GM23248 (cell line): ENCODE measurements around the gene NPHP4. TPM values are rescaled to one million over a fixed set of nuclear protein-coding genes. Genes with fewer than 3 reads are reported as not detected.

Source experiments
- DNase-seq: peaks from one replicate; pipeline ENCODE4 v3.0.0-alpha.2; 2015
- H2AFZ ChIP-seq: fragments of 200-600 bp; sonication (generic); 2 replicates; pipeline ENCODE4 v1.6.1; 2016; ENCODE audit warnings: antibody characterized with exemption
- H3F3A ChIP-seq: fragments of 200-600 bp; sonication (generic); 2 replicates; pipeline ENCODE4 v1.6.1; 2016; ENCODE audit warnings: mild to moderate bottlenecking, antibody characterized with exemption, mixed run types; ENCODE audit not compliant: insufficient read depth
- H3K27ac ChIP-seq: fragments of 200-600 bp; sonication (generic); 2 replicates; pipeline ENCODE4 v1.5.1; 2016; ENCODE audit warnings: mild to moderate bottlenecking
- H3K27me3 ChIP-seq: fragments of 200-600 bp; sonication (generic); replicated peaks from 2 replicates; pipeline ENCODE4 v1.6.1; 2016; ENCODE audit warnings: mild to moderate bottlenecking; ENCODE audit not compliant: insufficient read depth
- H3K36me3 ChIP-seq: fragments of 200-600 bp; sonication (generic); 2 replicates; pipeline ENCODE4 v1.6.1; 2016; ENCODE audit warnings: low read depth, mild to moderate bottlenecking
- H3K4me1 ChIP-seq: fragments of 200-600 bp; sonication (generic); 2 replicates; pipeline ENCODE4 v1.6.1; 2016; ENCODE audit warnings: mild to moderate bottlenecking; ENCODE audit not compliant: insufficient read depth
- H3K4me2 ChIP-seq: fragments of 200-600 bp; sonication (generic); one replicate; pipeline ENCODE4 v1.6.1; 2016; ENCODE audit warnings: mild to moderate bottlenecking; ENCODE audit not compliant: unreplicated experiment
- H3K4me3 ChIP-seq: fragments of 200-600 bp; sonication (generic); 2 replicates; pipeline ENCODE4 v1.5.1; 2016; ENCODE audit warnings: mild to moderate bottlenecking
- H3K79me2 ChIP-seq: fragments of 200-600 bp; sonication (generic); 2 replicates; pipeline ENCODE4 v1.6.1; 2016; ENCODE audit warnings: mild to moderate bottlenecking; ENCODE audit not compliant: insufficient read depth
- H3K9ac ChIP-seq: fragments of 200-600 bp; sonication (generic); 2 replicates; pipeline ENCODE4 v1.6.1; 2016; ENCODE audit warnings: mild to moderate bottlenecking
- H3K9me2 ChIP-seq: fragments of 200-600 bp; sonication (generic); 2 replicates; pipeline ENCODE4 v1.6.1; 2016; ENCODE audit warnings: mixed run types, mild to moderate bottlenecking, moderate library complexity; ENCODE audit not compliant: insufficient read depth
- H3K9me3 ChIP-seq: fragments of 200-600 bp; sonication (generic); one replicate; pipeline ENCODE4 v1.6.1; 2017; ENCODE audit warnings: low read depth
- H4K20me1 ChIP-seq: fragments of 200-600 bp; sonication (generic); 2 replicates; pipeline ENCODE4 v1.6.0; 2016; ENCODE audit not compliant: insufficient read depth
- EZH2 ChIP-seq: fragments of 200-600 bp; sonication (generic); IDR thresholded peaks from 2 replicates; pipeline ENCODE4 v1.6.1; 2018; ENCODE audit warnings: antibody characterized with exemption, mild to moderate bottlenecking; ENCODE audit not compliant: insufficient read depth, poor library complexity, severe bottlenecking
- EZH2phosphoT487 ChIP-seq: fragments of 200-600 bp; sonication (generic); IDR thresholded peaks from 2 replicates; pipeline ENCODE4 v1.6.1; 2018; ENCODE audit warnings: antibody characterized with exemption, moderate library complexity, mild to moderate bottlenecking, low read depth; ENCODE audit not compliant: insufficient read depth
- whole genome bisulfite sequencing, 2 experiments: methylation state at CpG; one replicate each; pipeline ENCODE4 v1.1.6; 2015 to 2017; ENCODE audit warnings: low lambda C conversion rate in 2 of 2, low coverage in 1 of 2; ENCODE audit errors: missing lambda C conversion rate in 2 of 2; 5-methylcytosine and 5-hydroxymethylcytosine counted together
- in situ Hi-C: fragments of 300-500 bp; cut with MboI; formaldehyde crosslinking; loops from 2 replicates; pipeline ENCODE4 v1.15.0; 2020
- polyA plus RNA-seq: library from polyadenylated mRNA; unstranded; fragments of >200 nt; fragmentation: Nextera tagmentation; extraction: Ambion mirVana; gene quantifications from 2 replicates; pipeline ENCODE4 v1.2.1, GENCODE V29; 2016
- total RNA-seq: library from RNA; depleted of rRNA; stranded (reverse); fragments of >200 nt; shearing (Covaris generic); gene quantifications from 2 replicates; pipeline ENCODE4 v1.2.3, GENCODE V29; 2014

NPHP4 gene
- total and polyA plus RNA-seq, 2 experiments from 2014 or later = 4.0 to 4.2 TPM

- no peak overlapping the region for H2AFZ ChIP-seq
- H3K36me3 ChIP-seq = no peaks in the 10 kb centered on the region; the same call in 1 of the 2 replicates
- no peak overlapping the region for H3K27ac ChIP-seq
- 97 to 99% methylated on average over 14 to 15 of the region's 15 CpGs for WGBS, 2 experiments
- H3K4me3 ChIP-seq = no peak overlapping the region
- H3F3A ChIP-seq = no peaks in the 10 kb centered on the region
- H3K4me1 ChIP-seq = no peaks in the 10 kb centered on the region
- TF ChIP-seq EZH2phosphoT487 (no peak), EZH2 (no peak)
- H3K9me2 ChIP-seq = no peaks in the 10 kb centered on the region
- no peaks in the 10 kb centered on the region for H3K9me3 ChIP-seq
- in situ Hi-C loops = no loop called here
- H3K4me2 ChIP-seq = no peak overlapping the region
- H3K79me2 ChIP-seq = no peaks in the 10 kb centered on the region
- H3K9ac ChIP-seq = no peak overlapping the region
- no peak for DNase-seq
- H3K27me3 ChIP-seq = no peaks in the 10 kb centered on the region
- no peaks in the 10 kb centered on the region for H4K20me1 ChIP-seq
Measured at GRCh38 chr1:5875345-5875910, 116.8 kb downstream of the NPHP4 start.

GRCh38 chr1:5874416-5875110 is 117.7 kb downstream of the NPHP4 start:
- H3K27me3 ChIP-seq = no peaks in the 10 kb centered on the region
- H3K79me2 ChIP-seq = no peaks in the 10 kb centered on the region
- H3F3A ChIP-seq = no peaks in the 10 kb centered on the region
- no peaks in the 10 kb centered on the region for H3K9me3 ChIP-seq
- TF ChIP-seq EZH2phosphoT487 (no peak), EZH2 (no peak)
- in situ Hi-C loops = no loop called here
- no peak overlapping the region for H3K27ac ChIP-seq
- no peaks in the 10 kb centered on the region for H3K4me1 ChIP-seq
- WGBS, 2 experiments = 95% methylated on average over 41 of the region's 41 CpGs
- no peak for DNase-seq
- H3K9me2 ChIP-seq = no peaks in the 10 kb centered on the region
- no peaks in the 10 kb centered on the region for H4K20me1 ChIP-seq
- no peak overlapping the region for H3K4me3 ChIP-seq
- H2AFZ ChIP-seq = no peak overlapping the region
- H3K9ac ChIP-seq = no peak overlapping the region
- H3K4me2 ChIP-seq = no peak overlapping the region
- no peaks in the 10 kb centered on the region; the same call in 1 of the 2 replicates for H3K36me3 ChIP-seq

- TF ChIP-seq EZH2phosphoT487 = no peak
- no peak for TF ChIP-seq EZH2
- Histone ChIP-seq H3K4me3 (no peak overlapping the region), H3K79me2 (no peaks in the 10 kb centered on the region), H3K36me3 (no peaks in the 10 kb centered on the region), H3K4me1 (no peaks in the 10 kb centered on the region), H4K20me1 (no peaks in the 10 kb centered on the region), H3K9me2 (no peaks in the 10 kb centered on the region), H3F3A (no peaks in the 10 kb centered on the region), H3K27ac (no peak overlapping the region), H3K27me3 (no peaks in the 10 kb centered on the region), H3K4me2 (no peak overlapping the region), H2AFZ (no peak overlapping the region), H3K9ac (no peak overlapping the region), H3K9me3 (no peaks in the 10 kb centered on the region)
- DNase-seq = no peak
- 97 to 99% methylated on average over 7 of the region's 7 CpGs for WGBS, 2 experiments
- in situ Hi-C loops = no loop called here
Measured at GRCh38 chr1:5873556-5873955, 118.7 kb downstream of the NPHP4 start.

DNA sequence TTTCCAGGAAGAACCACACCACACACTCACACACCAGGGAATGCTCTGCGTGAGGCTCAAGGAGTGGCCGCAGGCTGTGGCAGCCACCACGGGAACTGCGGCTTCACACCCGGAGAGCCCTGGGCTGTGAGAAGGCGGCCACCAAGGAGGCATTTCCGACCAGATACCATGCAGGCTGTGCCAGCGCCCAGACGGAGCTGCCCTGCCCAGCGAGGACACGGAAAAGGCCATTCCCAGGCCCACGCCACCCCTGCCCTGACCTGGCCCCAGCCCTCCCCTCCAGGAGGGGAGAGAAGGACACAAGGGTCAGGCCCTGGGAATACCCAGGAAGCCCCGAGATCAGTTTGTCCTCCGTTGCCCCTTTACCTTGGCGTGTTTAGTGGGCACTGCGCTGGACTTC is 119.3 kb downstream of the NPHP4 start:
- H3K9me3 ChIP-seq = no peaks in the 10 kb centered on the region
- H3K4me2 ChIP-seq = no peak overlapping the region
- 96 to 99% methylated on average over 15 to 16 of the region's 16 CpGs for WGBS, 2 experiments
- H2AFZ ChIP-seq = no peak overlapping the region
- no peak for DNase-seq
- H3K27me3 ChIP-seq = no peaks in the 10 kb centered on the region
- H3K4me1 ChIP-seq = no peaks in the 10 kb centered on the region
- H3K9ac ChIP-seq = no peak overlapping the region
- no peaks in the 10 kb centered on the region for H4K20me1 ChIP-seq
- in situ Hi-C loops = no loop called here
- no peaks in the 10 kb centered on the region for H3K79me2 ChIP-seq
- no peaks in the 10 kb centered on the region for H3K9me2 ChIP-seq
- TF ChIP-seq EZH2 (no peak), EZH2phosphoT487 (no peak)
- no peak overlapping the region for H3K4me3 ChIP-seq
- H3K27ac ChIP-seq = no peak overlapping the region
- H3K36me3 ChIP-seq = no peaks in the 10 kb centered on the region
- H3F3A ChIP-seq = no peaks in the 10 kb centered on the region
